H1 (cell line): ENCODE measurements around the gene LCOR. TPM values are rescaled to one million over a fixed set of nuclear protein-coding genes. Genes with fewer than 3 reads are reported as not detected.

ENCODE experiments used
- CTCF ChIA-PET: fragments of 300-600 bp; sonication (Branson Sonifier 250); formaldehyde crosslinking; loops from one replicate; lab custom pipeline; 2021; ENCODE audit not compliant: partially characterized antibody; lab: Charles Lee
- POLR2A ChIA-PET: fragments of 300-600 bp; sonication (Branson Sonifier 250); formaldehyde crosslinking; loops from one replicate; lab custom pipeline; 2021; ENCODE audit warnings: inconsistent platforms; ENCODE audit not compliant: partially characterized antibody; lab: Charles Lee
- DNase-seq, 2 experiments: peaks; one replicate each; pipeline versions ENCODE4 v3.0.0 to v3.0.0-alpha.2; 2010 to 2022; ENCODE audit warnings: low spot score in 2 of 2, low read depth in 1 of 2, mixed read lengths in 1 of 2
- FAIRE-seq: peaks from 2 replicates; lab custom pipeline; 2011; peaks lifted over from hg19 to GRCh38; lab: Jason Lieb, UNC
- H2AFZ ChIP-seq: 2 replicates; pipeline ENCODE4 v1.8.1; 2012; ENCODE audit warnings: low read length, inconsistent platforms
- H2AK5ac ChIP-seq: 2 replicates; pipeline ENCODE4 v1.6.1; 2013; ENCODE audit warnings: low read depth, low read length
- H2BK120ac ChIP-seq: replicated peaks from 2 replicates; pipeline ENCODE3; 2013; ENCODE audit warnings: low read depth, low read length, inconsistent platforms
- H2BK12ac ChIP-seq: 2 replicates; pipeline ENCODE4 v1.6.1; 2013; ENCODE audit warnings: low read depth, low read length
- H2BK15ac ChIP-seq: 2 replicates; pipeline ENCODE4 v1.6.1; 2013; ENCODE audit warnings: low read length
- H2BK20ac ChIP-seq: 2 replicates; pipeline ENCODE4 v1.6.1; 2013; ENCODE audit warnings: low read length
- H2BK5ac ChIP-seq: 2 replicates; pipeline ENCODE4 v1.6.1; 2013; ENCODE audit warnings: low read depth, low read length
- H3K14ac ChIP-seq: 2 replicates; pipeline ENCODE4 v1.6.1; 2013; ENCODE audit warnings: inconsistent platforms; ENCODE audit not compliant: insufficient read length
- H3K18ac ChIP-seq: 2 replicates; pipeline ENCODE4 v1.6.1; 2013; ENCODE audit warnings: low read length; ENCODE audit errors: extremely low read depth
- H3K23ac ChIP-seq: 2 replicates; pipeline ENCODE4 v1.6.1; 2013; ENCODE audit warnings: inconsistent platforms; ENCODE audit not compliant: insufficient read length
- H3K23me2 ChIP-seq: 2 replicates; pipeline ENCODE4 v1.6.1; 2013; ENCODE audit warnings: low read depth, low read length
- H3K27ac ChIP-seq: 2 replicates; pipeline ENCODE4 v1.6.1; 2011; ENCODE audit warnings: low read depth, low read length, inconsistent platforms
- H3K27me3 ChIP-seq, 4 experiments: replicated peaks in 1 of 4; 1 replicate in 1 of 4; 2 replicates in 3 of 4; pipeline versions ENCODE4 v1.6.1 to v1.8.1; 2011 to 2013; ENCODE audit warnings: low read length in 3 of 4, mild to moderate bottlenecking in 3 of 4, inconsistent platforms in 2 of 4, mixed read lengths in 2 of 4, moderate library complexity in 1 of 4; ENCODE audit not compliant: control insufficient read depth in 3 of 4, insufficient read depth in 3 of 4; ENCODE audit errors: extremely low read depth in 1 of 4
- H3K36me3 ChIP-seq, 4 experiments: 2 replicates each; pipeline versions ENCODE4 v1.6.1 to v1.8.1; 2011 to 2013; ENCODE audit warnings: mild to moderate bottlenecking in 4 of 4, low read length in 3 of 4, moderate library complexity in 2 of 4, control low read depth in 1 of 4, inconsistent platforms in 1 of 4; ENCODE audit not compliant: insufficient read depth in 4 of 4, control insufficient read depth in 2 of 4
- H3K4ac ChIP-seq: replicated peaks from 2 replicates; pipeline ENCODE3; 2013; ENCODE audit warnings: low read length, low read depth, mixed read lengths, inconsistent platforms; ENCODE audit not compliant: insufficient read length
- H3K4me1 ChIP-seq, 4 experiments: replicated peaks in 1 of 4; 1 replicate in 1 of 4; 2 replicates in 3 of 4; pipeline versions ENCODE4 v1.6.1 to v1.8.1; 2011 to 2013; ENCODE audit warnings: low read length in 3 of 4, inconsistent platforms in 2 of 4, mixed read lengths in 1 of 4; ENCODE audit not compliant: insufficient read depth in 4 of 4, control insufficient read depth in 3 of 4
- H3K4me2 ChIP-seq, 2 experiments: 2 replicates each; pipeline versions ENCODE4 v1.6.1 to v1.8.1; 2011 to 2013; ENCODE audit warnings: low read depth in 2 of 2, low read length in 2 of 2, control low read depth in 1 of 2, inconsistent platforms in 1 of 2, mild to moderate bottlenecking in 1 of 2; ENCODE audit not compliant: insufficient read depth in 1 of 2
- H3K4me3 ChIP-seq, 4 experiments: fragments of 200-600, 300-600 bp in 1 of 4; sonication (generic), shearing (Covaris generic), sonication (Bioruptor Twin) in 1 of 4; 2 replicates each; pipeline versions ENCODE4 v1.5.1 to v1.8.1; 2011 to 2016; ENCODE audit warnings: low read length in 4 of 4, low read depth in 3 of 4, control low read depth in 2 of 4, inconsistent platforms in 2 of 4, mild to moderate bottlenecking in 2 of 4, mixed read lengths in 1 of 4, moderate library complexity in 1 of 4; ENCODE audit not compliant: insufficient read depth in 2 of 4; ENCODE audit errors: extremely low read depth in 1 of 4
- H3K56ac ChIP-seq: replicated peaks from 2 replicates; pipeline ENCODE3; 2013; ENCODE audit warnings: low read depth, mild to moderate bottlenecking, mixed read lengths, low read length, inconsistent platforms; ENCODE audit not compliant: insufficient read length
- H3K79me1 ChIP-seq: 2 replicates; pipeline ENCODE4 v1.6.1; 2013; ENCODE audit warnings: low read depth, low read length, control low read depth
- H3K79me2 ChIP-seq, 2 experiments: 2 replicates each; pipeline versions ENCODE4 v1.6.1 to v1.8.1; 2012 to 2013; ENCODE audit warnings: low read length in 2 of 2, mild to moderate bottlenecking in 2 of 2, inconsistent platforms in 1 of 2; ENCODE audit not compliant: insufficient read depth in 2 of 2, control insufficient read depth in 1 of 2
- H3K9ac ChIP-seq, 4 experiments: replicated peaks in 1 of 4; 1 replicate in 1 of 4; 2 replicates in 3 of 4; pipeline versions ENCODE4 v1.6.1 to v1.8.1; 2011 to 2013; ENCODE audit warnings: low read depth in 3 of 4, low read length in 3 of 4, control low read depth in 2 of 4, mild to moderate bottlenecking in 2 of 4, moderate library complexity in 2 of 4, inconsistent platforms in 1 of 4; ENCODE audit errors: extremely low read depth in 1 of 4
- H3K9me3 ChIP-seq, 2 experiments: 2 replicates each; pipeline versions ENCODE4 v1.6.1 to v1.8.1; 2012 to 2013; ENCODE audit warnings: mild to moderate bottlenecking in 2 of 2, moderate library complexity in 2 of 2, control low read depth in 1 of 2, inconsistent platforms in 1 of 2, low read depth in 1 of 2, low read length in 1 of 2, mixed read lengths in 1 of 2; ENCODE audit not compliant: insufficient read depth in 2 of 2
- H4K20me1 ChIP-seq, 2 experiments: replicated peaks in 1 of 2; 2 replicates each; pipeline versions ENCODE3 to v1.8.1; 2011 to 2013; ENCODE audit warnings: inconsistent platforms in 2 of 2, low read length in 2 of 2, mild to moderate bottlenecking in 1 of 2; ENCODE audit not compliant: insufficient read depth in 2 of 2, control insufficient read depth in 1 of 2
- H4K5ac ChIP-seq: 2 replicates; pipeline ENCODE4 v1.6.1; 2013; ENCODE audit warnings: low read length, low read depth, mixed read lengths, inconsistent platforms; ENCODE audit not compliant: insufficient read length
- H4K8ac ChIP-seq: 2 replicates; pipeline ENCODE4 v1.8.0; 2013; ENCODE audit warnings: mild to moderate bottlenecking, moderate library complexity, low read length, inconsistent platforms; ENCODE audit not compliant: insufficient read depth; ENCODE audit errors: extremely low read depth
- H4K91ac ChIP-seq: replicated peaks from 2 replicates; pipeline ENCODE3; 2013; ENCODE audit warnings: low read length, mixed read lengths, inconsistent platforms; ENCODE audit not compliant: insufficient read length
- CBX8 ChIP-seq: fragments of 300-800, 300-1000 bp; sonication (generic); IDR thresholded peaks from 2 replicates; pipeline ENCODE4 v1.7.1; 2016; ENCODE audit warnings: low read depth, low read length, borderline replicate concordance
- CHD1 ChIP-seq: IDR thresholded peaks from 2 replicates; pipeline ENCODE4 v1.6.1; 2012; ENCODE audit warnings: low read depth, low read length, improper control_type of control experiment
- CTBP2 ChIP-seq: IDR thresholded peaks from 2 replicates; pipeline ENCODE4 v1.7.0; 2011; ENCODE audit warnings: borderline replicate concordance, mild to moderate bottlenecking, moderate library complexity, mixed read lengths, low read length; ENCODE audit not compliant: insufficient read depth, insufficient read length
- EZH2 ChIP-seq: fragments of 200-600 bp; sonication (generic); IDR thresholded peaks from 2 replicates; pipeline ENCODE4 v1.7.1; 2012; ENCODE audit warnings: low read depth, mild to moderate bottlenecking, moderate library complexity, low read length, inconsistent platforms; ENCODE audit not compliant: severe bottlenecking
- RXRA ChIP-seq: IDR thresholded peaks from 2 replicates; pipeline ENCODE4 v1.6.1; 2011; ENCODE audit warnings: low read depth, mild to moderate bottlenecking, low read length, moderate library complexity; ENCODE audit not compliant: insufficient read depth
- SAP30 ChIP-seq: fragments of 300-600 bp; sonication (generic); IDR thresholded peaks from 2 replicates; pipeline ENCODE4 v1.7.1; 2012; ENCODE audit warnings: low read length, moderate library complexity, mild to moderate bottlenecking, inconsistent platforms; ENCODE audit not compliant: insufficient read depth, insufficient replicate concordance
- WGBS, 2 experiments: shearing (Covaris generic) in 1 of 2; methylation state at CpG; one replicate each; pipeline versions ENCODE4 v1.1.6 to v1.1.7; 2013 to 2015; ENCODE audit warnings: low lambda C conversion rate in 2 of 2, mixed read lengths in 2 of 2, inconsistent platforms in 1 of 2, low coverage in 1 of 2, missing lambda C conversion rate in 1 of 2; ENCODE audit not compliant: insufficient replicate concordance in 2 of 2, insufficient coverage in 1 of 2, insufficient read length in 1 of 2; ENCODE audit errors: extremely low coverage in 1 of 2, missing lambda C conversion rate in 1 of 2; 5-methylcytosine and 5-hydroxymethylcytosine counted together
- polyA plus RNA-seq, 7 experiments: library from polyadenylated mRNA; depleted of rRNA in 3 of 7; stranded (reverse) in 5 of 7; unstranded in 2 of 7; fragments of >200 nt in 5 of 7; fragments of 200-250 nt in 2 of 7; gene quantifications; 1 replicate in 5 of 7; 2 replicates in 1 of 7; 4 replicates in 1 of 7; pipeline versions ENCODE4 v1.2.1 to v1.2.3, GENCODE V29; 2011 to 2013; ENCODE audit warnings: missing spikeins in 2 of 7, mixed read lengths in 2 of 7
- total RNA-seq: library from RNA; stranded (reverse); fragmentation: NEBNext Ultra II Directional; extraction: Animal tissue kit (Norgen Biotek cat#: 25700); gene quantifications from 2 replicates; pipeline ENCODE4 v1.2.1, GENCODE V29; 2021
- TF ChIP-seq, protein P1 (sequence below): IDR thresholded peaks from 2 replicates; pipeline ENCODE4 v1.6.1; 2012; ENCODE audit warnings: inconsistent platforms
- TF ChIP-seq, protein P2 (sequence below): IDR thresholded peaks from 2 replicates; pipeline ENCODE4 v1.6.1; 2011; ENCODE audit warnings: low read length, improper control_type of control experiment

The LCOR gene
- total and polyA plus RNA-seq, 2 of the 8 experiments (the other 6 are each of a cell fraction or from before 2014, with no cell fraction given), result 4.7 to 25.5 TPM

DNA sequence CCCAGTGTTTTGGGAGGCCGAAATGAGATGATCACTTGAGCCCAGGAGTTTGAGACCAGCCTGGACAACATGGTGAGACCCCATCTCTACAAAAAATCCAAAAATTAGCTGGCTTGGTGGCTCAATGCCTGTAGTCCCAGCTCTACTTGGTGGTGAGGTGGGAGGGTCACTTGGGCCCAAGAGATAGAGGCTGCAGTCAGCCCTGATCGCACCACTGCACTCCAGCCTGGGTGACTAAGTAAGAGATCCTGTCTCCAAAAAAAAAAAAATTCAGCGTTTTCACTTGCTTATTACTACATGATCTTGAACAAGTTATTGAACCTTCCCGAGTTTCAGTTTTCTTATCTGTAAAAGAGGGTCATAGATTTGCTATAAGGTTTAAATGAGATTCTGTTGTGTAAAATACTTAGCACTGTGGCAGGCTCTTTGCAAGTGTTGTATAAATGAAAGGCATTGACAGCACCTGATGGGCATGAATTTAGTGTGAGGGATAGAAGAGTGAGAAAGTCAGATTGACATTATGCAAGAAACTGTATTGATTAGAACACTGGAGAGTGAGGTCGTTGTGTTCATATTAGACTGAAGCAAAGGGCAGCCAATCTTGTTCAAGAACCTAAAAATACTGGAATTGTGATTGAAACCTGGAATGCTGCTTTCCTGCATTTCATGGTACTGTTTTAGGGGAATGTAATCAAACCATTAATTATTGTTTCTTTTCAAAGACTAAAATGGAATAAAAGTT, 136.8 kb downstream of the LCOR start:
- Histone ChIP-seq H3K9me3 (no peaks in the 10 kb centered on the region), H2BK5ac (no peak overlapping the region), H2BK15ac (no peak overlapping the region), H4K8ac (no peak overlapping the region), H3K9ac (no peak overlapping the region), H3K14ac (no peak overlapping the region), H3K79me1 (no peaks in the 10 kb centered on the region), H2BK120ac (no peak overlapping the region), H4K91ac (no peak overlapping the region), H3K23ac (no peak overlapping the region), H3K27me3 (no peaks in the 10 kb centered on the region), H3K4me3 (no peak overlapping the region), H2AK5ac (no peak overlapping the region), H2BK20ac (no peak overlapping the region), H3K4me1 (no peaks in the 10 kb centered on the region), H3K56ac (no peak overlapping the region), H4K5ac (no peak overlapping the region), H3K23me2 (no peaks in the 10 kb centered on the region), H2BK12ac (no peak overlapping the region), H3K18ac (no peak overlapping the region), H2AFZ (no peak overlapping the region), H3K4me2 (no peak overlapping the region), H3K4ac (no peak overlapping the region), H4K20me1 (no peaks in the 10 kb centered on the region), H3K79me2 (no peaks in the 10 kb centered on the region), H3K36me3 (no peaks in the 10 kb centered on the region), H3K27ac (no peak overlapping the region)
- DNase-seq, result no peak
- ChIA-PET CTCF (no interaction called here), POLR2A (interaction anchor here (0.6 kb wide), 1 partner anchor 136 kb away, joined by 3 read pairs; no protein-coding TSS in a partner anchor)
- FAIRE-seq, result no peak
- TF ChIP-seq CTBP2 (no peak), SAP30 (no peak), CBX8 (no peak), EZH2 (no peak), CHD1 (no peak), RXRA (no peak)
- TF ChIP-seq, protein P1, sequence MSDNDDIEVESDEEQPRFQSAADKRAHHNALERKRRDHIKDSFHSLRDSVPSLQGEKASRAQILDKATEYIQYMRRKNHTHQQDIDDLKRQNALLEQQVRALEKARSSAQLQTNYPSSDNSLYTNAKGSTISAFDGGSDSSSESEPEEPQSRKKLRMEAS, result no peak
- TF ChIP-seq, protein P2, sequence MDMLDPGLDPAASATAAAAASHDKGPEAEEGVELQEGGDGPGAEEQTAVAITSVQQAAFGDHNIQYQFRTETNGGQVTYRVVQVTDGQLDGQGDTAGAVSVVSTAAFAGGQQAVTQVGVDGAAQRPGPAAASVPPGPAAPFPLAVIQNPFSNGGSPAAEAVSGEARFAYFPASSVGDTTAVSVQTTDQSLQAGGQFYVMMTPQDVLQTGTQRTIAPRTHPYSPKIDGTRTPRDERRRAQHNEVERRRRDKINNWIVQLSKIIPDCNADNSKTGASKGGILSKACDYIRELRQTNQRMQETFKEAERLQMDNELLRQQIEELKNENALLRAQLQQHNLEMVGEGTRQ, result no peak
- 87% methylated on average over 5 of the region's 5 CpGs; no CpG with 5 or more reads in 1 of the 2 experiments for WGBS, 2 experiments
